Fibroblast of lung (primary cell): ENCODE results near the gene CCDC27.

ENCODE experiments used
- CTCF ChIP-seq, 2 donors: IDR thresholded peaks in 1 of 2; conservative IDR thresholded peaks in 1 of 2; 1 replicate in 1 of 2; 2 replicates in 1 of 2; pipeline ENCODE4 v1.5.1; 2011 to 2012; ENCODE audit warnings: low read length in 2 of 2, control low read depth in 1 of 2, inconsistent platforms in 1 of 2, low read depth in 1 of 2, mild to moderate bottlenecking in 1 of 2
- EZH2 ChIP-seq: IDR thresholded peaks from 2 replicates; pipeline ENCODE4 v1.5.1; 2012; ENCODE audit warnings: low read length, control low read depth, mild to moderate bottlenecking; ENCODE audit errors: missing control alignments

GRCh38 chr1:3807769-3808168 lies 55.5 kb downstream of the CCDC27 start:
- TF ChIP-seq CTCF (conservative IDR thresholded peaks at IDR 0.05 in 1 of 2, IDR thresholded peaks at IDR 0.05 in 1 of 2; ENCODE audit: low read depth in 1 of 2, low read length in 2 of 2) (no peak), EZH2 (no peak)
